KOPT-K1 (cell line): ENCODE measurements around the gene FXN.
"Not testable (repeated sequence)": the region's sequence is repeated elsewhere in the genome, so short reads cannot be mapped to it uniquely, and the experiment has no call there.

Source experiments
- H3K27ac ChIP-seq: fragments of 200-600 bp; sonication (generic); 2 replicates; pipeline ENCODE4 v1.5.1; 2016; ENCODE audit warnings: antibody characterized with exemption, mild to moderate bottlenecking, low read depth, low read length; ENCODE audit not compliant: poor library complexity, severe bottlenecking
- H3K36me3 ChIP-seq: fragments of 200-600 bp; sonication (generic); 2 replicates; pipeline ENCODE4 v1.5.1; 2017; ENCODE audit warnings: antibody characterized with exemption, mild to moderate bottlenecking, low read length, moderate library complexity; ENCODE audit not compliant: insufficient read depth
- H3K9me3 ChIP-seq: fragments of 200-600 bp; sonication (generic); 2 replicates; pipeline ENCODE4 v1.5.1; 2017; ENCODE audit warnings: antibody characterized with exemption, low read length, mild to moderate bottlenecking; ENCODE audit not compliant: insufficient read depth, poor library complexity, severe bottlenecking

The FXN gene

GRCh38 chr9:69093471-69094103 is 58.0 kb downstream of the FXN start:
- Histone ChIP-seq H3K36me3 (no peaks in the 10 kb centered on the region), H3K27ac (no peak overlapping the region), H3K9me3 (no peaks in the 10 kb centered on the region)

GRCh38 chr9:69094361-69095135 is 59.0 kb downstream of the FXN start:
- H3K9me3 ChIP-seq, H3K27ac ChIP-seq, H3K36me3 ChIP-seq: not testable (repeated sequence)

GRCh38 chr9:69097064-69097463 is 61.5 kb downstream of the FXN start:
- Histone ChIP-seq H3K36me3 (no peaks in the 10 kb centered on the region), H3K27ac (no peak overlapping the region), H3K9me3 (no peaks in the 10 kb centered on the region)

GRCh38 chr9:69097923-69098593 is 62.5 kb downstream of the FXN start:
- no peaks in the 10 kb centered on the region for H3K36me3 ChIP-seq
- no peak overlapping the region for H3K27ac ChIP-seq
- H3K9me3 ChIP-seq = no peaks in the 10 kb centered on the region

- not testable (repeated sequence) for H3K27ac ChIP-seq, H3K9me3 ChIP-seq, H3K36me3 ChIP-seq
These were observed 67.9 kb downstream of the FXN start for GRCh38 chr9:69103348-69103996.

GRCh38 chr9:69104830-69105527 is 69.4 kb downstream of the FXN start:
- no peak overlapping the region for H3K27ac ChIP-seq
- no peaks in the 10 kb centered on the region for H3K36me3 ChIP-seq
- no peaks in the 10 kb centered on the region for H3K9me3 ChIP-seq

GRCh38 chr9:69107771-69108170 is 72.2 kb downstream of the FXN start:
- no peaks in the 10 kb centered on the region for H3K9me3 ChIP-seq
- H3K27ac ChIP-seq = no peak overlapping the region
- no peaks in the 10 kb centered on the region for H3K36me3 ChIP-seq

- not testable (repeated sequence) for H3K9me3 ChIP-seq, H3K27ac ChIP-seq, H3K36me3 ChIP-seq
These were observed 73.2 kb downstream of the FXN start for GRCh38 chr9:69108706-69109105.

- no peaks in the 10 kb centered on the region for H3K36me3 ChIP-seq
- H3K27ac ChIP-seq = no peak overlapping the region
- H3K9me3 ChIP-seq = no peaks in the 10 kb centered on the region
These were observed 73.6 kb downstream of the FXN start for GRCh38 chr9:69109152-69109551.

GRCh38 chr9:69112646-69113045 is 77.1 kb downstream of the FXN start:
- H3K9me3 ChIP-seq, H3K36me3 ChIP-seq, H3K27ac ChIP-seq: not testable (repeated sequence)

- Histone ChIP-seq H3K36me3 (no peaks in the 10 kb centered on the region), H3K9me3 (no peaks in the 10 kb centered on the region), H3K27ac (no peak overlapping the region)
These were observed 80.1 kb downstream of the FXN start for GRCh38 chr9:69115621-69116020.

- Histone ChIP-seq H3K36me3 (no peaks in the 10 kb centered on the region), H3K27ac (no peak overlapping the region), H3K9me3 (no peaks in the 10 kb centered on the region)
These were observed 83.1 kb downstream of the FXN start for GRCh38 chr9:69118656-69119055.

GRCh38 chr9:69120380-69121154 is 85.0 kb downstream of the FXN start:
- Histone ChIP-seq H3K9me3 (no peaks in the 10 kb centered on the region), H3K36me3 (no peaks in the 10 kb centered on the region), H3K27ac (no peak overlapping the region)
